GM21528 (cell line): Measurements from ENCODE around the gene LPCAT1.
"Not testable (repeated sequence)": the region's sequence is repeated elsewhere in the genome, so short reads cannot be mapped to it uniquely, and the experiment has no call there.

Experiments used
- ATAC-seq: cut with Tn5 transposase; IDR thresholded peaks from one replicate; pipeline ENCODE4 v1.9.1; 2021; ENCODE audit warnings: mild to moderate bottlenecking, moderate library complexity; ENCODE audit not compliant: unreplicated experiment, low FRiP score

LPCAT1 gene

GRCh38 chr5:1512541-1513291, 11.0 kb downstream of the LPCAT1 start:
- no peak for ATAC-seq

- ATAC-seq: no peak
These were observed 11.9 kb downstream of the LPCAT1 start for GRCh38 chr5:1511651-1512540.

- no peak for ATAC-seq
These were observed 12.7 kb downstream of the LPCAT1 start for GRCh38 chr5:1511048-1511447.

- no peak for ATAC-seq
These were observed 13.1 kb downstream of the LPCAT1 start for GRCh38 chr5:1510631-1511030.

GRCh38 chr5:1510151-1510561, 13.6 kb downstream of the LPCAT1 start:
- ATAC-seq: no peak

- ATAC-seq: no peak
These were observed 14.2 kb downstream of the LPCAT1 start for GRCh38 chr5:1509346-1510085.

GRCh38 chr5:1508659-1509290, 15.0 kb downstream of the LPCAT1 start:
- ATAC-seq: no peak

- no peak for ATAC-seq
These were observed 15.7 kb downstream of the LPCAT1 start for GRCh38 chr5:1507961-1508658.

GRCh38 chr5:1507457-1507856, 16.3 kb downstream of the LPCAT1 start:
- no peak for ATAC-seq

GRCh38 chr5:1507014-1507375, 16.8 kb downstream of the LPCAT1 start:
- no peak for ATAC-seq

GRCh38 chr5:1506242-1507013, 17.3 kb downstream of the LPCAT1 start:
- ATAC-seq: no peak

GRCh38 chr5:1505506-1506241, 18.1 kb downstream of the LPCAT1 start:
- no peak for ATAC-seq

- ATAC-seq: not testable (repeated sequence)
These were observed 18.7 kb downstream of the LPCAT1 start for GRCh38 chr5:1505089-1505488.

GRCh38 chr5:1504617-1505016, 19.1 kb downstream of the LPCAT1 start:
- no peak for ATAC-seq

- no peak for ATAC-seq
These were observed 19.6 kb downstream of the LPCAT1 start for GRCh38 chr5:1504069-1504595.

- ATAC-seq: peak; percentile 33
These were observed 20.3 kb downstream of the LPCAT1 start for GRCh38 chr5:1503241-1504068.

GRCh38 chr5:1502737-1503120, 21.0 kb downstream of the LPCAT1 start:
- ATAC-seq: no peak
